ENCODE results near the gene MMP24OS.

DNA sequence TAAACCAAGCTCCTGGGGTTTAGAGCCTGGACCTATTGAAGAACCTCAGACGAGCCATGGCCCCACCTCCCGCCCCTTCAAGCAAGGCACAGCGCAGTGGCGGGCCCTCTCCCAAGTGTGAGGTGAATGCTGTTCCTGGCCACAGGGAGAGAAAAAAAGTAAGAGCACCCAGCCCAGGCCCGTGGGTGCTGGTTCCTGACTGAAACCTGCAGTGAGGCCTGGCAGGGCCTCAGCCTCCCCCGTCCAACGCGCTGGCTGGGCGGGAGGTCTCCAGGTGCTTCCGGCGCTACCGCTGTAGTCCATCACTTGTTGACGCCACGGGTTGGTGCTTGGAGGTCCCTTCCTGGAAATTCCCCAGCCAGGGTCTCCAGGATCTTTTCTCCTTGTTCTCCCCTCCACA lies 19.8 kb upstream of the MMP24OS start:
- TF ChIP-seq, protein P1, sequence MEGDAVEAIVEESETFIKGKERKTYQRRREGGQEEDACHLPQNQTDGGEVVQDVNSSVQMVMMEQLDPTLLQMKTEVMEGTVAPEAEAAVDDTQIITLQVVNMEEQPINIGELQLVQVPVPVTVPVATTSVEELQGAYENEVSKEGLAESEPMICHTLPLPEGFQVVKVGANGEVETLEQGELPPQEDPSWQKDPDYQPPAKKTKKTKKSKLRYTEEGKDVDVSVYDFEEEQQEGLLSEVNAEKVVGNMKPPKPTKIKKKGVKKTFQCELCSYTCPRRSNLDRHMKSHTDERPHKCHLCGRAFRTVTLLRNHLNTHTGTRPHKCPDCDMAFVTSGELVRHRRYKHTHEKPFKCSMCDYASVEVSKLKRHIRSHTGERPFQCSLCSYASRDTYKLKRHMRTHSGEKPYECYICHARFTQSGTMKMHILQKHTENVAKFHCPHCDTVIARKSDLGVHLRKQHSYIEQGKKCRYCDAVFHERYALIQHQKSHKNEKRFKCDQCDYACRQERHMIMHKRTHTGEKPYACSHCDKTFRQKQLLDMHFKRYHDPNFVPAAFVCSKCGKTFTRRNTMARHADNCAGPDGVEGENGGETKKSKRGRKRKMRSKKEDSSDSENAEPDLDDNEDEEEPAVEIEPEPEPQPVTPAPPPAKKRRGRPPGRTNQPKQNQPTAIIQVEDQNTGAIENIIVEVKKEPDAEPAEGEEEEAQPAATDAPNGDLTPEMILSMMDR (IDR thresholded peaks at IDR 0.05), result no peak
- no peak for TF ChIP-seq POLR2A (IDR thresholded peaks at IDR 0.05)

Measured in lower leg skin (tissue), 3 donors.